Glomerular endothelial cell (primary cell): ENCODE results near the gene ADCK2. TPM values are rescaled to one million over a fixed set of nuclear protein-coding genes. Genes with fewer than 3 reads are reported as not detected.
"Not testable (repeated sequence)": the region's sequence is repeated elsewhere in the genome, so short reads cannot be mapped to it uniquely, and the experiment has no call there.

Source experiments
- DNase-seq: peaks from one replicate; pipeline ENCODE4 v3.0.0-alpha.2; 2011; ENCODE audit warnings: low read depth, low spot score; ENCODE audit errors: extremely low read depth
- total RNA-seq: library from RNA; depleted of rRNA; stranded (reverse); fragments of >200 nt; gene quantifications from 2 replicates; pipeline ENCODE4 v1.2.3, GENCODE V29; 2015

The ADCK2 gene
- total RNA-seq, 1 donor from 2014 or later, result 22.5 TPM

DNA sequence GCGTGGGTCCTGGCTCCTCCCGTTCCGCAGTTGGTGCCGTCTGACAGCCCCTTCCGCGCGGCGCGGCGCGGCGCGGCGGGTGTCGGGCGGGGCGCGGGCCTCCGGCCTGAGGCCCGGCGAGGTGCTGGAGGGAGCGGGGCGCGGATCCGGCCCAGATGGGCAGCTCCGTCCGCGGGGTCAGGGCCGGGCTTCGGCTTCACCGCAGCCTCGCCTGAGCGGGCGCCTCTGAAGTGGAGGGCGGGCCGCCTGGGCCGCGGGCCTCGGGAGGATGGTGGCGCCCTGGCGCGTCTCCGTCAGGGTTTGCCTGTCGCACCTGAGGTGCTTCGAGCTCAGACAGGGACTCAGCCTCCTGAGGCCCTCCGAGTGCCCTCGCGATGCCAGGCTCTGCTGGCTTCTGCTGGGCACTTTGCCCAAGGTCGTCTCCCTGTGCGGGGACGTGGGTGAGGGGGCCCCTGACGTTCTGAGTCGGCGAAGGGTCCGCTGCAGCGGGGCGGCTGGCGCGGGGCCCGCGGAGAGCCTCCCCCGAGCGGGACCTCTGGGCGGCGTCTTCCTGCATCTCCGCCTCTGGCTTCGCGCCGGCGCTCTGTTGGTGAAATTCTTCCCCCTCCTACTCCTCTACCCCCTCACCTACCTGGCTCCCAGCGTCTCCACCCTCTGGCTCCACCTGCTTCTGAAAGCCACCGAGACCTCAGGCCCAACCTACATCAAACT, 473 bp downstream of the ADCK2 start:
- DNase-seq, result no peak

DNA sequence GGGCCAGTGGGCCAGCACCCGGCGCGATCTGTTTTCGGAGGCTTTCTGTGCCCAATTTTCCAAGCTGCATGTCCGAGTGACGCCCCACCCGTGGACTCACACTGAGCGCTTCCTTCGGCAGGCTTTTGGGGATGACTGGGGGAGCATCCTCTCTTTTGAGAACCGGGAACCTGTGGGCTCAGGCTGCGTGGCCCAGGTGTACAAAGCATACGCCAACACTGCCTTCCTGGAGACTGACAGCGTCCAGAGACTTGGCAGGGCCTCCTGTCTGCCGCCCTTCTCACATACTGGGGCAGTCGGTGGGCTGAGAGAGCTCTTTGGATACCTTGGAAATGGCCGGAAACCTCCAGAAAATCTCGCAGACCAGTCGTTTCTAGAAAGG, 1.0 kb downstream of the ADCK2 start:
- DNase-seq, result no peak

DNA sequence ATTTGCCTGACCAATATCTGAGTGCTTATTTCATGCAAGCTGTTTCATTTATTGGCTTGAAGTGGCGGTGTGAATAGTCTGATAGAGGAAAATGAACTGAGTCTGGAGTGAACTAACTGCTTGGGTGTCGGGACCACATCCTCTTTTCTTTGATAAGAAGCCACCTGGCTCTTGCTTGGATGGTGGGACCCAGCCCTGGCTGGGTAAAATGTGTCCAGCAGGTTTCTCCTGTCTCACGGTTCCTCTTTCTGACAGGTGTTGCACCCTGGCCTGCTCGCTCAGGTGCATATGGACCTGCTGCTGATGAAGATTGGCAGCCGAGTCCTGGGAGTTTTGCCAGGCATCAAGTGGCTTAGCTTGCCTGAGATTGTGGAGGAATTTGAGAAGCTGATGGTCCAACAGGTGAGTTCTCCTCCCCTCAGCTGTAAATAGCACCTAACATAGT, 1.6 kb downstream of the ADCK2 start:
- DNase-seq, result no peak

DNA sequence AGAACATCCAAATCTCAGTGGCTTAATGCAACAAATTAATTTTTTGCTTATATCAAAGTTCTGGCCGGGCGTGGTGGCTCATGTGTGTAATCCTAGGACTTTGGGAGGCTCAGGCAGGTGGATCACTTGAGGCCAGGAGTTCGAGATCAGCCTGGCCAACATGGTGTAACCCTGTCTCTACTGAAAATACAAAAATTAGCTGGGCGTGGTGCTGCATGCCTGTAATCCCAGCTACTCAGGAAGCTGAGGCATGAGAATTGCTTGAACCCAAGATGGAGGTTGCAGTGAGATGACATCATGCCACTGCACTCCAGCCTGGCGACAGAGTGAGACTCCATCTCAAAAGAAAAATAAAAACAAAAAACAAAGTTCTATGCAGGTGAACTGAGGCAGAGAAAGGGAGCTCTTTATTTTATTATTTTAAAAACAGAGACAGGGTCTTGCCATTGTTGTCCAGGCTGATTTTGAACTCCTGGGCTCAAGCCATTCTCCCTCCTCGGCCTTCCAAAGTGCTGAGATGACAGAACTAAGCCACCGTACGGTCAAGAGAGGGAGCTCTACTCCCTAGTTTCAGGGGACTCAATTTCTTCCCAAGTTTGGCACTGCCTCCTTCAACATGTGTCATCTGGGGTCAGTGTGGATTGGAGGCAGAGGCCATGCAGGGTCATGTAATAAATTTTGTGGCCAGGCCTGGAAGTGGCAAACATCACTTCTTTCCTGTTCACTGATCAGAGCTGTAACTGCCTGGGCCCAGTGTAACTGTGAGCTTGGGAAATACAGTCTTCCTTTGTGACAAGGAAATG, 2.4 kb downstream of the ADCK2 start:
- DNase-seq, result no peak

DNA sequence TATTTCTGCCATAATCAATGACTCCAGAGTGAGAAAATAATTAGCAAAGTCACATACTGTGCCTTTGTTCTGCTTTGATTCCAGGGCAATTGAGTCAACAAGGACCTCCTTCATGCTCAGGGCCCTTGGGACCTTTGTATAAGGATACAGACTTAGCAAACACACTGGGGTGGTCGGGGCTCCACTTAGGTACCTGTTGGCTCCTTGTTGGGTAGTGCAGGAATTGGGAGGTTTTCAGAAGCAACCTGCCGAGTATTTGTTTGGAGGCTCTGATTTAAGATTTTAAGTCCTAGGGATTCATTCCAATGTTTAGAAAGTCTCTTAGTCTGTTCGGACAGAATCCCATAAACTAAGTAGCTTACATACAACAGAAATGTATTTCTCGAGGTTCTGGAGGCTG, 3.0 kb downstream of the ADCK2 start:
- DNase-seq, result no peak

DNA sequence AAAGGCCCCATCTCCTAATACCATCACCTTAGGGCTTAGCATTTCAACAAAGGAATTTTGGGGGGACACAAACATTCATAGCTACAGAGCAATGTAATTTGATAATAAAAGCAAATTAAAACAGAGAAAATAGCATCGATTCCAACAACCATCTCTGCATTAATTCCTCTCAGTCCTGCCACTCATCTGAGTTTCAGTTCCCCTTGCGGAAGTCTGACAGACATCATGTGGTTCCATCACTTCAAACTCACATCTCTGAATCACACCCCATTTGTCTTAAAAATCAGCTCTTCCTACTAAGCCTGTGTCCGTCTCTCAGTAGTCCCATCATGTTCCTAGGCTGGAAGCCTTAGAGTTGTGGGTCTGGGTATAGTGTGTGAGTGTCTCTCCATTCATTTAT, 3.6 kb downstream of the ADCK2 start:
- no peak for DNase-seq

DNA sequence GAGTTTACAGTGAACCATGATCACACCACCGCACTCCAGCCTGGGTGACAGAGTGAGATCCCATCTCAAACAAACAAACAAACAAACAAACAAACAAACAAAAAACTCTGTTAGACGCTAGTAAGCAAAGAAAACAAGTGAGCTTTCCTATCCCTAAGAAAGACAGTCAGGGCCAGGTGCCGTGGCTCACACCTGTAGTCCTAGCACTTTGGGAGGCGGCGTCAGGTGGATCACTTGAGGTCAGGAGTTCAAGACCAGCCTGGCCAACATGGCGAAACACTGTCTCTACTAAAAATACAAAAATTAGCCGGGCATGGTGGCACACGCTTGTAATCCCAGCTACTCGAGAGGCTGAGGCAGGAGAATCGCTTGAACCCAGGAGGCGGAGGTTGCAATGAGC, 4.2 kb downstream of the ADCK2 start:
- not testable (repeated sequence) for DNase-seq

DNA sequence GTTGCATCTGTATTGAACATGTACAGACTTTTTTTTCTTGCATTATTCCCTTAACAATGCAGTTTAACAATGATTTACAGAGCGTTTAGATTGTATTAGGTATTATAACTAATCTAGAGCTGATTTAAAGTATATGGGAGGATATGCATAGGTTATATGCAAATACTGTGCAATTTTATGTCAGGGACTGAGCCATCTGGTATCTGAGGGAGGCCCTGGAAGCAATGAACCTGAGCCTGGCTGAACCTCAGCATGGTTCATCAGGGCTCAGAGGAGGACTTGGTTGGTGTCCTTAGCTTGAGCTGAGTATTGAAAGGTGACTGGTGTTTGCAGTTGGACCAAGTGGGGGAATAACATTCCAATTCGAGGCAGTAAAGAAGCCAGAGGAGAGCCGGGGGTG, 4.8 kb downstream of the ADCK2 start:
- DNase-seq, result no peak

DNA sequence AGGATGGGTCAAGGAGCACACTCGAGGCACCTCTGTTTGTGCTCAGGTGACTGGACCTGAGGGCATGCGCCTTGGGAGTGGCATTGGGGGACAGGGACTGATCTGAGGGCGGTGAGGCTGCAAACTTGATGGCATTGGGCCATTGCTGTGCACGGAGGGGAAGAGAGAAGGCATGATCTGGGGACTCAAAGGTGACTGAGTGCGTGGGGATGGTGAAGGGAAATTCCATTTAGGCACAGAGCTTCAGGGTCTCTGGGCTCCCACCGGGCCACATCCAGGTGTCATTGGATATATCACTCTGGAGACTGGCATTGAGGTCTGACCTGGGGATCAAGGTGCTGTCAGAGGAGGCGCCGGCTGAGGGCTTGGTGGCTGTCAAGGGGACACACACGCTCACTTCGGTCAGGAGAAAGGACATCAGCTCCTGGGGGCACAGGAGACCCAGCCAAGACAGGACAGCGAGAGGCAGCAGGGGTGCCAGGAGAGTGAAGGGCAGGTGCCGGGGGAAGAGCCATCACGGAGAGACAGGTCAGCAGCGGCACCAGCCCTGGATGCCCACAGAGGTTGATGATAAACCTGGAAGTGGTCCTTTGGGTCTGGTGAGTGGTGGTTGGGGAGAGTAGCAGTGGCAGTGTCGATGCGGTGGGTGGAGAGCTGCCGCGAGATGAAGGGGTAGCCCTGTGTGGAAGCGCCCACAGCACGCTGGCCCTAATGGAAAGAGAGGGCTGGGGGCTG, 5.5 kb downstream of the ADCK2 start:
- DNase-seq, result no peak

DNA sequence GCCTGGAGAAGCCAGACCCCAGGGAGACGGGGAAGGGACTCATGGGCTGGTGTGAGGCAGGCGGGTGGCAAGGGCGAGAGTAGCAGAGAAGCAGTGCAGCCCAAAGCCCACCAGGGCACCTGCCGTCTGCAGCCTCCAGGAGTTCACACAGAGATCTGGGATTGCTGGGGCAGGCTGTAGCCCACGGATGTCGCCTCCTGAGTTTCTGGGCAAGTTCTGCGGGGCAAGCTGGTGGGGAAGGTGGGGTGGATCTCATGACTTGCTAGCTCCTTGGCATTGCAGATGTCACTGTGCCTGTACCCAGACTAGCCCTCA, 6.0 kb downstream of the ADCK2 start:
- DNase-seq, result no peak

DNA sequence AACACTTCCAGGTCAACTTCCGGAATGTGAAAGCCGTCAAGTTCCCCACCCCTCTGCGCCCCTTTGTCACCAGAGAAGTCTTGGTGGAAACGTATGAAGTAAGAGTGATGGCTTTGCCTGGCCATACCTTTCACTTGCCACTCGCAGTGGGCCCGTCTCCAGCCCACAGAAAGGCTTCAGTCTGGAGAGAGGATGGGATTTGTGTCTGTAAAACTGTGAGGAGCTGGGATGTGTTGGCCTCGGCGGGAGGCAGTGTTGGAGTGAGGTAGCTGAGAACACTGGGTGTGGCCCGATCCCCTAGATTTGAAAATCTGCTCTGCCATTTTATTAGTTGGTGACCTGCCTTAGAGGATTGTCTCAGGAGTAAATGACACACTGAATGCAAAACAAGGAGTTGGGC, 6.4 kb downstream of the ADCK2 start:
- no peak for DNase-seq

DNA sequence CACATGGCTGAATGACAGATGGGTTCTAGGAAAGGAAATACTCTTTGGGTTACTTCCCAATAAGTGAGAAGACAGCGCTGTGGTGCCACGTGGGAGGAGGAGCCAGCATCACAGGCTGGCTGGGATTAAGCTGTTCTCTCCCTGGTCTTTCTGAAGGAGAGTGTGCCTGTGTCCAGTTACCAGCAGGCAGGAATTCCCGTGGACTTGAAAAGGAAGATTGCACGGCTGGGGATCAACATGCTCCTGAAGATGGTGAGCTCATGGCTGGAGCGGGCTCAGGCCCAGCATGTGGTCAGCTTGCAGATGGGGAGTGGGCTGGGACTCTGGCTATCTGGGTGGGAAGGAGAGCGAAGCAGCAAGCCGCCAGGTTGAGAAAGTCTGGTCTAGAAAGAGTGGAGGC, 8.1 kb downstream of the ADCK2 start:
- DNase-seq, result no peak

DNA sequence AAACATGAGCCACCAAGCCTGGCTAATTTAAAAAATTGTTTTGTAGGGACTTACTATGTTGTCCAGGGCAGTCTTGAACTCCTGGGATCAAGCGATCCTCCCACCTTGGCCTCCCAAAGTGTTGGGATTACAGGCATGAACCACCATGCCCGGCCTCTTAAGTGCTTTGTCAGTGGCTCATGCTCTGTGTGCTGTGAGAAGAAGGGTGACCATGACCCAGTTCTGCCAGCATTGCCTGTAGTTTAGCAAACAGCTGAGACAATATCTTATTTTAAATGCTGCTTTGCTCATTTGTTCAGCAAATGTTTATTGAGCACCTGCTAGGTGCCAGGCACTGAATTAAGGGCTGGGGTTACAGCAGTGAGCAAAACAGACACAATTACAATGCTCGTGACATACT, 9.0 kb downstream of the ADCK2 start:
- no peak for DNase-seq

DNA sequence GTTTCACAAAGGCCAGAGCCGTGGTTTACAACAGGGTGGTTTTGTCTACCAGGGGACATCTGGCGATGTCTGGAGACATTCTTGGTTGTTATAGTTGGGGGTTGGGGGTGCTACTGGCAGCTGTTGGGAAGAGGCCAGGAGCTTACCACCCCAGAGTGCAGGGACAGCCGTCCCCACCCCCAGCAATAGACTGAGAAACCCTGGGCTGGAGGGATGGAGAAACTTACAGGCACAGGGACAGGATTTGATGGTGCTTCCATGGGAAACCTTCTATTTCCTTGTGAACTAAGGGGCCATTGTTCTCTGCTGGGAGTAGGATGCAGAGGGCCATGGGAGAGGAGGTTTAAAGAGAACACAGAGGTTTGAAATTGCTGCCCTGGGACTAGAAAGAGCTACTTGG, 10.9 kb downstream of the ADCK2 start:
- no peak for DNase-seq

DNA sequence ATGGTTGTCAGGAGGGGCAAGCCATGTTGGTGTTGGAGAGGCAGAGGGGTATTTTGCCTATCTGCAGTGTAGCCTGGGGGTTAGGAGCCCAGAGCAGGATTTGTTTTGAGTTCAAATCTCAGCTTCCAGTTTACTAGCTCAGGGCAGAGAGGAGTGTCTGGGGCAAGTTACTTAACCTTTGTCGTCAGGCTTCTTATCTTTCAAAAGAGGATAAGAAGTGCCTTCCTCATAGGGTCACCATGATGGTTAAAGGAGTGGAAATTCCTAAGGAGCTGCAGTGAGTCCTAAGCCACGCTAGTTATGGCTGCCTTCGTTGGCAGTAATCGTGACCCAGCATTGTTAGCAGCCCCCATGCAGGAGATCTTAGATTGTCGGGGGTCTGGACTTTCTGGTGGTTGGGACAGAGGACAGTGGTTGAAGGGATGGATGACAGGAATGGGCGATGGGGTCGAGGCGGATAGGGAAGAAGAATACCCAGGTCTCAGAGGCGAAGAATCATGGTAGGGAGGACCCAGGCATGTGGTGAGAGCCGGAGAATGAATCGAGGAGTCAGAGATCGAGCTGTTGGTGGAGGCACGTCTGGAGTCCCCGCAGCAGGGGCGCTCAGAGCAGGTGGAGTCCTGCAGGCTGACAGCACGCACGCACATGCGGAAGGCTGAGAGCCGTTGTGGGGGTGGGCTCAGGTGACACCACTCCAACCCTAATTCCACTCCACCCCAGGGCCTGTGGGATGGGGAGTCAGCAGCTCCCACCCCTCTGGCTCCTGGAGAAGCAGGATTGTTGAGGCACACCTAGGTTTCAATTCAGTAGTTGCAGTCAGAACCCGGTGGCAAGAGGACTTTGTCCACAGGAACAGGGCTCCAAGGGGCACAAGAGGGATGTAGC, 11.6 kb downstream of the ADCK2 start:
- DNase-seq, result no peak

DNA sequence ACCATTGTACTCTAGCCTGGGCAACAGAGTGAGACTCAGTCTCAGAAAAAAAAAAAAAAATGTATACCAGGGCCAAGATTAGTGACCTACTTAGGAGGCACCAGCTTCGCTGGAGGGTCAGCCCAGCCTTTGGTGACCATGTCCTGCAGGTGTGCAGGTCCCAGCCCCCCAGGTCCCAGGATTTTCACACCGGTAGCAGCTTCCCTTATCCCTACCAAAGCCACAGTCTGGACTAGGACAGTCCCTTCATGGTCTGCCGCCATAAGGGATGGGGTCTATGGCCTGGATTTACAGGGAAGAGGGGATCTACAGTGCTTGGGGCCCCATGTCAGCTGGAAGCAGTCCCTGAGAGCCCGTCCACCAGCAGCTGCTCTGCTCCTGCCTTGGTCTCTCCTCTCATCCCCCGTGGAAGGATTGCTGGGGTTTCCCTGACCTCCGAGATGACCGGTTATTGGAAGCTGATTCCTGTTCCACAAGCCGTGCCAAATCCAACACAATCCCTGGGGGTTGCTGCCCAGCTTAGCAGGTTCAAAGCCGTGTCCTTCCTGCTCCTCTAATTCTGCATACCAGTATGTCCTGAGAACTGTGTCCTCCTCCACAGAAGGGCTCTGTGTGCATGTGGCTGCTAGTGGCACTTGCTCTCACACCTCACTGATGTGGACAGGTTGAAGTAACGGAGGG, 12.8 kb downstream of the ADCK2 start:
- no peak for DNase-seq

DNA sequence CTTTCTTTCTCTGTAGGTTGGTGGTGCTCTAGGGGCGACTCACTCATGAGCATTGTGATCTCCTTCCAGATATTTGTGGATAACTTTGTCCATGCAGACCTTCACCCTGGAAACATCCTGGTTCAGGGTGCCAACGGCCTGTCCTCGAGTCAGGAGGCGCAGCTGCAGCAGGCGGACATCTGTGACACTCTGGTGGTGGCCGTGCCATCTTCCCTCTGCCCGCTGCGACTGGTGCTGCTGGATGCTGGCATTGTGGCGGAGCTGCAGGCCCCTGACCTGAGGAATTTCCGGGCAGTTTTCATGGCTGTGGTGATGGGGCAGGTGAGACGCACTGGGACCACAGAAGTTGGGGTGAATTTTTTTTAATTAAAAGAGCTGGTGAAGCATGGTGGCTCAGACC, 14.2 kb downstream of the ADCK2 start:
- no peak for DNase-seq

DNA sequence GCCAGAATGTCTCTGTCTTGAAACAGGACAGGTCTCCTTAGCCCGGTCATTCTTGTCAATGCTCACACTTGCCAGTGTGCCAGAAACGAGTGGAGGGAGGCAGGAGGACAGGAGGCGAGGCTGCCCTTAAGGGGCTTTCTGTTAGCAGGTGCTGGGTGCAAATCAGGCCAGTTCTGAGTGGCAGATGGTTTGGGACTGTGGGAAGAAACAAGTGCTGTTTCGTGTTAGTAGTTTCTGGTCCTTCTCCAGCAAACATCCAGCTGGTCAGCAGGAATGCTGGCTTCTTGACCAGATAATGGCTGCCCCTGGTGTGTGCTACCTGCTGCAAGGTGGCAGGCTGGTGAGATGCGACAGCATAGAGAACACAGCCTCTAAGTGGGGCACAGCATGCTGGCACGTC, 15.6 kb downstream of the ADCK2 start:
- DNase-seq, result no peak

DNA sequence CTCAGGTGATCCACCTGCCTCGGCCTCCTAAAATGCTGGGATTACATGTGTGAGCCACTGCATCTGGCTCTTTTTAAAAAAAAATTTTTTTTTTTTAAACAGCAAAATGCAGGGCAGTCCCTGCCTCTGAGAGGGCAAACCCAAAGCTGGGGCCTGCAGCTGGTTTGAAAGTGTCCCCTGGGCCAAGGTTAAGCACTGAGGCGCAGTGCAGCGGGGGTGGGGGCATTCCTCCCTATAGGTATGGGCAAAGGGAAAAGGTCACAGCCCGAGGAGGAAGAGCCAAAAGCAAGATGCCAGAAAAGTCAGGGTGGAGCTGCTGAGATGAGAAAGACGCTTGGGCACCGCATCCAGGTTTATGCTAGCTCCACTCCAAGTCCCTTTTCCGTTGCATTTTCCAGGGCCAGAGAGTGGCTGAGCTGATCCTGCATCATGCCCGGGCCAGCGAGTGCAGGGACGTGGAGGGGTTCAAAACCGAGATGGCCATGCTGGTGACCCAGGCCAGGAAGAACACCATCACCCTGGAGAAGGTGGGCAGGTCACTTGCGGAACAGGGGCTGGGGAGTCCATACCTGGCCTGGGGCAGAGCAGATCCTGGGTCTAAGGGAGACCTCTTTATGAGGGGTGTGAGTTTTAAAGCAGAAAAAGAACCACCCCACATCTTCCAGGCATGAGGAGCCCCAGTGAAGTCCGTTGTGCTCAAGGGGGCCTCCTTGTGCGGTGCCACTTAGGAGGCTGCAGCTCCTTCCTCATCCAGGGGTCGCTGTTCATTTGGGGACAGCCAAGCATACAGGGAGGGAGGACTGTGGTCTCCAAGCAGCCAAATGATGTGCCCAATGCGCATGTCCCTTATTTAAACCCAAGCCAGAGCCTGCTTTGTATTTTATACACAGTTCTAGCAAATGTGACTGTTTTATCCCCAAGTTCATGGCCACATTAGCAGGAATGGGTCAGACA, 16.7 kb downstream of the ADCK2 start:
- DNase-seq, result no peak
